ENCODE results near the gene LTBP2.

The LTBP2 gene

DNA sequence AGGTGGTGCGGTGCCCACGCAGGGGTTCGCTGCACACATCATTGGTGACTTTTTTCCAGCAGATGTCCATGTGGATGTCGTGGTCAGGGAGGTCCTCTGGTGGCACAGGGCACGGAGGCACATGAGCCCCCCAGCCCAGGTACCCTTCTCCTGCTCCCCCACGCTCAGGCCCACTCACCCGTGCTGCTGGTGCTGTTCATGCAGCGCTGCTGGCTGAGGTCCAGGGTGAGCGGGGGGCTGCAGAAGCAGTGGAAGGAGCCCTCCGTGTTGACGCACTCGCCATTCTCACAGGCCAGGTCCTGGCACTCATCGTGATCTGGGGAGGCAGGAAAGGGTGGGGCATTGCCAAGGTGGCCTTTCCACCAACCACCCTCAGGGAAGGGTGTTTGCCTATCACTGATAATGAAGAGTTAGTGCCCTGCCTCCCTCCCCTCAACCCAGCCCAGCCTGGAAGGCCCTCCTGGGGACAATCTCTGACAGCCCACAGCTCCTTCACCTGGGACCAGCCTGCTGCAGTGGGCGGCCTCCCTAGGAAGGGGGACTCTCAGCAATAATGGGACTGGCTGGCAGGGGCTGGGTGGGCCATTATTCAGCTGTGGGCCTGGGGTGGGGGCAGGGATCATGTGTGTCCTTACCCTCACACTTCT, 108.6 kb downstream of the LTBP2 start:
- TF ChIP-seq, protein P1, sequence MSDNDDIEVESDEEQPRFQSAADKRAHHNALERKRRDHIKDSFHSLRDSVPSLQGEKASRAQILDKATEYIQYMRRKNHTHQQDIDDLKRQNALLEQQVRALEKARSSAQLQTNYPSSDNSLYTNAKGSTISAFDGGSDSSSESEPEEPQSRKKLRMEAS (IDR thresholded peaks at IDR 0.05) = no peak
- TF ChIP-seq CEBPB (IDR thresholded peaks at IDR 0.05) = no peak

DNA sequence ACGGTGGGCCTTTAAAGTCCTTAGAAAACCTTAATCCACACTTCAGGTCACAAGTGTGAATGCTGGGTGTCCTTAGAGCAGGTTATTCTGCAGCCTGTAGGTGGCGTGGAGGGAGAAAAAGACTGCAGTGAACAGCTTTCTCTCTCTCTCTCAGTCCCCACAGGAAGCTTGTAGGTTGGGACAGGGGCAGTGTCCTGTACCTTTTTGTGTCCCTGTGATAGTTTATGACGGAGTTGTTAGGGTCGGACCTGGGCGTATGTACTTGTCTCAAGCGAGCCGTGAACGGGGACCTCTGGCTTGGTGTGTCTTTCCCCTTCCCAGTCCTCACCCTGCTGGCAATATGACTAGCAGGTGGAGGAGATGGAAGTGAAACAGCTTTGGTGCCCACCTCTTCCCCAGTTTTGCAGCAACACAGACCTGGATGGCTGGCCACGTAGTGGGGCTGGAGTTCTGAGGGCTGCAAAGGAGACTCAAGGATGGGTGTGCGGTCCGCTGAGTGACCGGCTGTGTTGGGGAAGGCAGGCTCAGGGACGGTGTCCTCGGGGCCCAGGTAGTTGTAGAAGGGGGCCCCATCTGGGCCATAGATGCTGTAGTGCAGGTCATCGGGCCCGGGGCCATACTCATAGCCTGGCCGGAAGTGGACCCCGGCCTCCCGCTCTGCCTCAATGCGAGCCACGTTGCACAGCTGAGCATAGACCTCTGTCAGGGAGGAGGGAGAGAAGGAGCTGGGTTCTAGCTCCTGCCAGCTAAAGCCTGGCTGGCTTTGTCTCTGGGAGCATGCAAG, 109.6 kb downstream of the LTBP2 start:
- TF ChIP-seq EP300 (IDR thresholded peaks at IDR 0.05; ENCODE audit: borderline replicate concordance) (no peak), RAD21 (IDR thresholded peaks at IDR 0.05; ENCODE audit: low read depth) (peak; percentile 52), EGR1 (IDR thresholded peaks at IDR 0.05) (no peak), NFIC (IDR thresholded peaks at IDR 0.05) (no peak), FOXM1 (IDR thresholded peaks at IDR 0.05; ENCODE audit: borderline replicate concordance, low read depth) (no peak), TAF1 (IDR thresholded peaks at IDR 0.05; ENCODE audit: low read depth) (no peak), TEAD4 (IDR thresholded peaks at IDR 0.05) (no peak)
- TF ChIP-seq, protein P1 (IDR thresholded peaks at IDR 0.05) = no peak
- TF ChIP-seq, protein P2, sequence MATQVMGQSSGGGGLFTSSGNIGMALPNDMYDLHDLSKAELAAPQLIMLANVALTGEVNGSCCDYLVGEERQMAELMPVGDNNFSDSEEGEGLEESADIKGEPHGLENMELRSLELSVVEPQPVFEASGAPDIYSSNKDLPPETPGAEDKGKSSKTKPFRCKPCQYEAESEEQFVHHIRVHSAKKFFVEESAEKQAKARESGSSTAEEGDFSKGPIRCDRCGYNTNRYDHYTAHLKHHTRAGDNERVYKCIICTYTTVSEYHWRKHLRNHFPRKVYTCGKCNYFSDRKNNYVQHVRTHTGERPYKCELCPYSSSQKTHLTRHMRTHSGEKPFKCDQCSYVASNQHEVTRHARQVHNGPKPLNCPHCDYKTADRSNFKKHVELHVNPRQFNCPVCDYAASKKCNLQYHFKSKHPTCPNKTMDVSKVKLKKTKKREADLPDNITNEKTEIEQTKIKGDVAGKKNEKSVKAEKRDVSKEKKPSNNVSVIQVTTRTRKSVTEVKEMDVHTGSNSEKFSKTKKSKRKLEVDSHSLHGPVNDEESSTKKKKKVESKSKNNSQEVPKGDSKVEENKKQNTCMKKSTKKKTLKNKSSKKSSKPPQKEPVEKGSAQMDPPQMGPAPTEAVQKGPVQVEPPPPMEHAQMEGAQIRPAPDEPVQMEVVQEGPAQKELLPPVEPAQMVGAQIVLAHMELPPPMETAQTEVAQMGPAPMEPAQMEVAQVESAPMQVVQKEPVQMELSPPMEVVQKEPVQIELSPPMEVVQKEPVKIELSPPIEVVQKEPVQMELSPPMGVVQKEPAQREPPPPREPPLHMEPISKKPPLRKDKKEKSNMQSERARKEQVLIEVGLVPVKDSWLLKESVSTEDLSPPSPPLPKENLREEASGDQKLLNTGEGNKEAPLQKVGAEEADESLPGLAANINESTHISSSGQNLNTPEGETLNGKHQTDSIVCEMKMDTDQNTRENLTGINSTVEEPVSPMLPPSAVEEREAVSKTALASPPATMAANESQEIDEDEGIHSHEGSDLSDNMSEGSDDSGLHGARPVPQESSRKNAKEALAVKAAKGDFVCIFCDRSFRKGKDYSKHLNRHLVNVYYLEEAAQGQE (IDR thresholded peaks at IDR 0.05; ENCODE audit: low read depth) = no peak

DNA sequence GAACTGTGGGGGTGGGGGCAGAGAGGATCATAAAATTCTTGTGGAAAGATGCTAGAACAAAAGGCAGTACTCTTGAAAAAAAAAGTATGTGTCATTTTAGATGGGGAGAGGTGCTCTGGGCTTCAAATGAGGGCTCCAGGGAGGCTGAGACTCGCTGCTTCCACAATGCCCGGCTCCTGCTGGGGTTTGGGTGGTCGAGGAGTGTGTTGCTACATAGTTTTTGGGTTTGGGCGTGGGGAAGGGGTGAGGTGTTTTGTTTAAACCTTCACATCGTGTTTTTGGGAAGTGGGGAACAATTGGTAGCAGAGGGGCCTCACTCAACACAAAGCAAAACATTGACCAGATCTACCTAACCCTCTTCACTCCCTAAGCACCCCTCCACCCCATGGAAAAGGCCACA, 110.3 kb downstream of the LTBP2 start:
- no peak for TF ChIP-seq EP300 (IDR thresholded peaks at IDR 0.05; ENCODE audit: borderline replicate concordance)
- TF ChIP-seq, protein P1 (IDR thresholded peaks at IDR 0.05) = no peak
- no peak for TF ChIP-seq EGR1 (IDR thresholded peaks at IDR 0.05)
- TF ChIP-seq, protein P2 (IDR thresholded peaks at IDR 0.05; ENCODE audit: low read depth) = no peak
- no peak for TF ChIP-seq CEBPB (IDR thresholded peaks at IDR 0.05)
- TF ChIP-seq NFIC (IDR thresholded peaks at IDR 0.05) = no peak
- TF ChIP-seq FOXM1 (IDR thresholded peaks at IDR 0.05; ENCODE audit: borderline replicate concordance, low read depth) = no peak
- no peak for TF ChIP-seq CREB1 (IDR thresholded peaks at IDR 0.05; ENCODE audit: low read depth)

DNA sequence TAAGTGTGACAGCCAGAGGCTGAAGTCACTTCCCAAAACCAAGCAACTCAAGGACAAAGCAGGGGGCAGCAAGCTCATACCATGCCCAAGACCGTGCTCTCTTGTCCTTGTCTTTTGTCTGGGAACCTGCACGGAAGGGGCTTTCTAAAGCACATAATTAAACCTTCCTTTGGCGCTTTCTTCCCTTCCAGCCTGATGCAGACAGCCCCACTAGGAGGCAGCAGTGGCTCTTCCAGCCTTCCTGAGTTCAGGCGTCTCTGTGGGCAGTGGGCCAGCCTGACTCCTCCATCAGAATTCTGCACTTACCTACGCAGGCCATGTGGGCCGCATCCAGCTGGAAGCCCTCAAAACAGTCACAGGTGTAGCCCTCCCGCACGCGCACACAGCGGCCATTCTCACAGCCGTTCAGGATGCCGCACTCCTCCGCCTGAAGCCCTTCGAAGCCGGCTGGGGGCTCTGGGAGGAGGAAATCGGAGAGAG, 110.9 kb downstream of the LTBP2 start:
- TF ChIP-seq, protein P1 (IDR thresholded peaks at IDR 0.05) = no peak
- TF ChIP-seq NFIC (IDR thresholded peaks at IDR 0.05) (0 out of 2 replicates have a peak, but pooled peaks have one; percentile 15), RAD21 (IDR thresholded peaks at IDR 0.05; ENCODE audit: low read depth) (peak; percentile 60), TAF1 (IDR thresholded peaks at IDR 0.05; ENCODE audit: low read depth) (no peak)

DNA sequence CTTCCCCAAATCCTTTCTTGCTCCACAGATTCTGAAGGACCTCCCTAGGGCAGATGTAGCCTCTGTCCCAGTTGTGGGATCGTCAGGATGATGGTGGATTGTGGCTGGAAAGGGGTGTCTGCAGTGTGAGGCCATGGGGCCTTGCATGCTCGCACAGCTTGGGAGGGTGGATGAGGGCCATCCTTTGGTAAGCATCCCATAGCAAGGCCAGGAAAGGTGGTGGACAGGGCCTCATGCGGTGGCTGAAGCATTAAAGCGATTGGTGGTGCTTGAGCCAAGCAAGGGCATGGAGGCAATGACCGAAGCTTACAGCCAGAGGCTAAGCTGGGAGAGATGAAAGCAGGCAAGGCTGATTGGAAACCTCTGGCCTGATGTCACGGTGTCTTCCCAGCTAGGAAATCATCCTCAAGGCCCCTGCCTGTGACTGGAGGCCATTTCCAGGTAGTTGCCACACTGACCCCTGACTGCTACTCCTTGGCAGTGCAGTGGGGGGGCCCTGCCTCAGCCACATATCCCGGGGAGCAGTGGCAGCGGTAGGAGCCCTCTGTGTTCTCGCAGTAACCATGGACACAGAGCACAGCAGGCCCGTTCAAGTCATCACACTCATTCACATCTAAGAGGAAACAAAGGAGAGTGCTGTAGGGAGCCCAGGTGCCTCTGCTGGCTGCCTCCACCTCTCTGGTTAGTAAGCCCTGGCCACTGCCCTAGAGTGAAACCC, 111.5 kb downstream of the LTBP2 start:
- TF ChIP-seq EP300 (IDR thresholded peaks at IDR 0.05; ENCODE audit: borderline replicate concordance) (no peak), CREB1 (IDR thresholded peaks at IDR 0.05; ENCODE audit: low read depth) (no peak), TAF1 (IDR thresholded peaks at IDR 0.05; ENCODE audit: low read depth) (no peak), YY1 (IDR thresholded peaks at IDR 0.05; ENCODE audit: low read depth) (no peak), TCF12 (IDR thresholded peaks at IDR 0.05; ENCODE audit: low read depth) (no peak), NFIC (IDR thresholded peaks at IDR 0.05) (no peak), RAD21 (IDR thresholded peaks at IDR 0.05; ENCODE audit: low read depth) (no peak), CEBPB (IDR thresholded peaks at IDR 0.05) (no peak)
- TF ChIP-seq, protein P3, sequence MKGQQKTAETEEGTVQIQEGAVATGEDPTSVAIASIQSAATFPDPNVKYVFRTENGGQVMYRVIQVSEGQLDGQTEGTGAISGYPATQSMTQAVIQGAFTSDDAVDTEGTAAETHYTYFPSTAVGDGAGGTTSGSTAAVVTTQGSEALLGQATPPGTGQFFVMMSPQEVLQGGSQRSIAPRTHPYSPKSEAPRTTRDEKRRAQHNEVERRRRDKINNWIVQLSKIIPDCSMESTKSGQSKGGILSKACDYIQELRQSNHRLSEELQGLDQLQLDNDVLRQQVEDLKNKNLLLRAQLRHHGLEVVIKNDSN (IDR thresholded peaks at IDR 0.05) = no peak
- TF ChIP-seq, protein P1 (IDR thresholded peaks at IDR 0.05) = no peak
